Panc1 (cell line): ENCODE data around the gene RNASEH1.

Source experiments
- CTCF ChIP-seq: fragments of 450-650 bp; IDR thresholded peaks from 2 replicates; pipeline ENCODE4 v1.5.1; 2017; ENCODE audit warnings: mild to moderate bottlenecking
- REST ChIP-seq, 2 experiments: IDR thresholded peaks; 2 replicates each; pipeline ENCODE4 v1.6.1; 2011 to 2012; ENCODE audit warnings: low read depth in 2 of 2, control low read depth in 1 of 2, low read length in 1 of 2, mild to moderate bottlenecking in 1 of 2, moderate library complexity in 1 of 2; ENCODE audit not compliant: insufficient read depth in 1 of 2

GRCh38 chr2:3517948-3518495, 40.1 kb downstream of the RNASEH1 start:
- TF ChIP-seq REST (IDR thresholded peaks at IDR 0.05; ENCODE audit: insufficient read depth in 1 of 2, low read depth in 2 of 2, low read length in 1 of 2) = no peak
- no peak for TF ChIP-seq CTCF
